SK-N-MC (cell line): ENCODE data around the gene PELI2.

Experiments
- EZH2 ChIP-seq: fragments of 200-600 bp; sonication (generic); IDR thresholded peaks from one replicate; pipeline ENCODE4 v1.6.1; 2017; ENCODE audit warnings: antibody characterized with exemption
- FOXP2 ChIP-seq: optimal IDR thresholded peaks from 2 replicates; pipeline ENCODE3; 2011; ENCODE audit warnings: mild to moderate bottlenecking, moderate library complexity; ENCODE audit not compliant: insufficient read depth; ENCODE audit errors: extremely low read length, control extremely low read depth
- POLR2AphosphoS5 ChIP-seq: IDR thresholded peaks from 2 replicates; pipeline ENCODE4 v1.6.1; 2012; ENCODE audit warnings: mild to moderate bottlenecking, low read depth, low read length, borderline replicate concordance

DNA sequence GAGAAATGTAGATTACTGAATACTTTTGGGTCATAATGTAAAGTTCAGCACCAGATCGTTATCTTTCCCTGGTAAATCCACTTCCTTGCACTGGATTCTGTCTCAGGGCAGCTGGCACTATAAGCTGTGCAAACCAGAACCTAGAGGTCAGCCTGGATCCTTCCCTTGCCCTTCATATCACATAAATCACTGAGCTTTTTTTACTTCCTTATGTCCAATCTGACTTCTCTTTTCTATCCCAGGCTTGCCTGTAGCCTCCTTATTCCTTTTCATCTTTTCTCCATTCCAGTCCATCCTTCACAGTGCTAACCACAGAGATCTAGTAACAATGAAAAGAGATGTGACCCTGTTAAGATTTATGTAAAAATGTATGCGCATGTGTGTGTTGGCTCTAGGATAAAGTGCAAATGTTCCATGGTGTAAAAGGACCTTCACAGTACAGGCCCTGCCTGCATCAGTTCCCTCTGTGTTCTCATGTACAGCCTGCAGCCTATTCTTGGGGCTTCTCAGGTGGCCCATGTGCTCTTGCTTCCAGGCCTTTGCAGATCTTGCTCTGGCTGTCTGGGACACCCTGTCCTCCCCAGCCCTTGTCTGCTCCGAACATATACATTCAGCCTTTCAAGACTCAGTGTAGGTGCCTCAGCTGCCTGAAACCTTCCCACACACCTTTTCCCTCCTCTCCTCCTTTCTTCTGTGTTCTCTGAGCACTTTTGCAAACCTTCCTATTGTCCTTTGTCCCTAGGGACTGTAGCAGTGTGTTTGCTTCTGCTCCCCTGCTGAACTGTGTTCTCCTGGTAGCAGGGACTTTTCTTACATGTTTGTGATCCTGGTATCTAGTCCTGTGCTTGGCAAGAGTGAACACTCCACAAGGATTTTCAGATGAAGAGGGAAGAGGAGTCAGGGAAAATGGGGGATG lies 30.0 kb downstream of the PELI2 start:
- TF ChIP-seq POLR2AphosphoS5 (no peak), EZH2 (no peak), FOXP2 (no peak)
